HCT116 (cell line): ENCODE data around the gene PRMT3.

Source experiments
- CEBPB ChIP-seq: IDR thresholded peaks from 2 replicates; pipeline ENCODE4 v1.6.1; 2012; ENCODE audit warnings: low read depth
- EZH2 ChIP-seq: fragments of 200-600 bp; sonication (generic); IDR thresholded peaks from 2 replicates; pipeline ENCODE4 v1.6.1; 2017; ENCODE audit warnings: antibody characterized with exemption, mixed run types
- EZH2phosphoT487 ChIP-seq: fragments of 200-600 bp; IDR thresholded peaks from 2 replicates; pipeline ENCODE4 v1.6.1; 2018; ENCODE audit warnings: antibody characterized with exemption, borderline replicate concordance
- FOSL1 ChIP-seq: IDR thresholded peaks from 2 replicates; pipeline ENCODE4 v1.6.1; 2012; ENCODE audit warnings: low read depth
- JUND ChIP-seq: IDR thresholded peaks from 2 replicates; pipeline ENCODE4 v1.6.1; 2012
- POLR2A ChIP-seq: IDR thresholded peaks from 2 replicates; pipeline ENCODE4 v1.7.0; 2011; ENCODE audit warnings: borderline replicate concordance; ENCODE audit not compliant: insufficient read depth, insufficient read length; ENCODE audit errors: extremely low read depth
- REST ChIP-seq: IDR thresholded peaks from 2 replicates; pipeline ENCODE4 v1.6.1; 2012; ENCODE audit warnings: low read depth
- TCF7L2 ChIP-seq: IDR thresholded peaks from 2 replicates; pipeline ENCODE4 v1.7.0; 2011; ENCODE audit warnings: borderline replicate concordance, inconsistent platforms; ENCODE audit not compliant: insufficient read depth, insufficient read length; ENCODE audit errors: extremely low read depth
- ZFX ChIP-seq: fragments of 450-650 bp; IDR thresholded peaks from 2 replicates; pipeline ENCODE4 v1.6.1; 2017
- TF ChIP-seq, protein P1 (sequence below), 3 experiments: fragments of 200-600 bp in 1 of 3; sonication (generic) in 1 of 3; IDR thresholded peaks in 2 of 3; conservative IDR thresholded peaks in 1 of 3; 2 replicates each; pipeline ENCODE4 v1.5.1; 2012 to 2017; ENCODE audit warnings: low read depth in 2 of 3, low read length in 2 of 3, antibody characterized with exemption in 1 of 3, borderline replicate concordance in 1 of 3, control low read depth in 1 of 3, mild to moderate bottlenecking in 1 of 3, mixed read lengths in 1 of 3, mixed run types in 1 of 3, moderate library complexity in 1 of 3; ENCODE audit not compliant: insufficient read depth in 1 of 3
- TF ChIP-seq, protein P2 (sequence below): IDR thresholded peaks from 2 replicates; pipeline ENCODE4 v1.6.1; 2012

GRCh38 chr11:20444535-20444934 is 57.0 kb downstream of the PRMT3 start:
- TF ChIP-seq, protein P1, sequence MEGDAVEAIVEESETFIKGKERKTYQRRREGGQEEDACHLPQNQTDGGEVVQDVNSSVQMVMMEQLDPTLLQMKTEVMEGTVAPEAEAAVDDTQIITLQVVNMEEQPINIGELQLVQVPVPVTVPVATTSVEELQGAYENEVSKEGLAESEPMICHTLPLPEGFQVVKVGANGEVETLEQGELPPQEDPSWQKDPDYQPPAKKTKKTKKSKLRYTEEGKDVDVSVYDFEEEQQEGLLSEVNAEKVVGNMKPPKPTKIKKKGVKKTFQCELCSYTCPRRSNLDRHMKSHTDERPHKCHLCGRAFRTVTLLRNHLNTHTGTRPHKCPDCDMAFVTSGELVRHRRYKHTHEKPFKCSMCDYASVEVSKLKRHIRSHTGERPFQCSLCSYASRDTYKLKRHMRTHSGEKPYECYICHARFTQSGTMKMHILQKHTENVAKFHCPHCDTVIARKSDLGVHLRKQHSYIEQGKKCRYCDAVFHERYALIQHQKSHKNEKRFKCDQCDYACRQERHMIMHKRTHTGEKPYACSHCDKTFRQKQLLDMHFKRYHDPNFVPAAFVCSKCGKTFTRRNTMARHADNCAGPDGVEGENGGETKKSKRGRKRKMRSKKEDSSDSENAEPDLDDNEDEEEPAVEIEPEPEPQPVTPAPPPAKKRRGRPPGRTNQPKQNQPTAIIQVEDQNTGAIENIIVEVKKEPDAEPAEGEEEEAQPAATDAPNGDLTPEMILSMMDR (IDR thresholded peaks at IDR 0.05 in 2 of 3, conservative IDR thresholded peaks at IDR 0.05 in 1 of 3; ENCODE audit: borderline replicate concordance in 1 of 3, insufficient read depth in 1 of 3, low read depth in 2 of 3, low read length in 2 of 3), result no peak
- TF ChIP-seq EZH2phosphoT487 (no peak), FOSL1 (no peak), POLR2A (no peak), CEBPB (no peak), JUND (no peak), ZFX (no peak), TCF7L2 (no peak), EZH2 (no peak), REST (no peak)
- TF ChIP-seq, protein P2, sequence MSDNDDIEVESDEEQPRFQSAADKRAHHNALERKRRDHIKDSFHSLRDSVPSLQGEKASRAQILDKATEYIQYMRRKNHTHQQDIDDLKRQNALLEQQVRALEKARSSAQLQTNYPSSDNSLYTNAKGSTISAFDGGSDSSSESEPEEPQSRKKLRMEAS, result no peak
